B cell (primary cell): ENCODE measurements around the gene ABHD5. TPM values are rescaled to one million over a fixed set of nuclear protein-coding genes. Genes with fewer than 3 reads are reported as not detected.

Experiments
- ATAC-seq: fragments of 200-7000 bp; cut with Tn5 transposase; one replicate; pipeline ENCODE4 v1.10.0; 2021; ENCODE audit warnings: low read depth, mild to moderate bottlenecking, moderate number of reproducible peaks, moderate library complexity
- CTCF ChIA-PET: fragments of 350-600 bp; sonication (Branson Sonifier 250); formaldehyde crosslinking; loops from one replicate; lab custom pipeline; 2021; ENCODE audit warnings: antibody characterized with exemption, inconsistent platforms; lab: Charles Lee
- POLR2A ChIA-PET: fragments of 350-600 bp; sonication (Branson Sonifier 250); formaldehyde crosslinking; loops from one replicate; lab custom pipeline; 2021; ENCODE audit warnings: antibody characterized with exemption; lab: Charles Lee
- DNase-seq: peaks from one replicate; pipeline ENCODE4 v3.0.0; 2013
- H2AFZ ChIP-seq: 2 replicates; pipeline ENCODE4 v1.6.1; 2012; ENCODE audit warnings: mild to moderate bottlenecking, low read depth, low read length; ENCODE audit not compliant: insufficient read depth, poor library complexity, severe bottlenecking
- H3K27ac ChIP-seq, 2 donors: 1 replicate in 1 of 2; 2 replicates in 1 of 2; pipeline ENCODE4 v1.5.1; 2012 to 2013; ENCODE audit warnings: low read length in 2 of 2, mild to moderate bottlenecking in 2 of 2, moderate library complexity in 1 of 2
- H3K27me3 ChIP-seq, 4 experiments: fragments of 200-600 bp in 1 of 4; sonication (generic) in 1 of 4; replicated peaks in 1 of 4; 1 replicate in 2 of 4; 2 replicates in 2 of 4; pipeline versions ENCODE4 v1.6.1 to v1.7.0; 2013 to 2016; ENCODE audit warnings: low read length in 3 of 4, mild to moderate bottlenecking in 2 of 4, mixed read lengths in 1 of 4, moderate library complexity in 1 of 4; ENCODE audit not compliant: insufficient read depth in 4 of 4, control insufficient read depth in 3 of 4; ENCODE audit errors: control extremely low read depth in 1 of 4
- H3K36me3 ChIP-seq, 2 experiments: replicated peaks in 1 of 2; 1 replicate in 1 of 2; 2 replicates in 1 of 2; pipeline versions ENCODE4 v1.6.1 to v1.7.1; 2013; ENCODE audit warnings: low read length in 1 of 2; ENCODE audit not compliant: insufficient read depth in 2 of 2, control insufficient read depth in 1 of 2; ENCODE audit errors: control extremely low read depth in 1 of 2, extremely low read depth in 1 of 2
- H3K4me1 ChIP-seq, 2 donors: fragments of 200-600 bp in 1 of 2; sonication (generic) in 1 of 2; 1 replicate in 1 of 2; 2 replicates in 1 of 2; pipeline versions ENCODE4 v1.5.1 to v1.6.1; 2013 to 2017; ENCODE audit warnings: low read length in 2 of 2; ENCODE audit not compliant: control insufficient read depth in 2 of 2, insufficient read depth in 2 of 2
- H3K4me2 ChIP-seq: replicated peaks from 2 replicates; pipeline ENCODE3; 2012; ENCODE audit warnings: mild to moderate bottlenecking, low read depth, low read length; ENCODE audit not compliant: poor library complexity, severe bottlenecking
- H3K4me3 ChIP-seq, 5 experiments: fragments of 200-600 bp in 1 of 5; sonication (generic) in 1 of 5; 1 replicate in 3 of 5; 2 replicates in 2 of 5; pipeline versions ENCODE4 v1.5.1 to v1.7.0; 2011 to 2016; ENCODE audit warnings: low read length in 4 of 5, mild to moderate bottlenecking in 4 of 5, low read depth in 2 of 5, control low read depth in 1 of 5, moderate library complexity in 1 of 5; ENCODE audit not compliant: insufficient read depth in 1 of 5; ENCODE audit errors: control extremely low read depth in 1 of 5, extremely low read depth in 1 of 5
- H3K79me2 ChIP-seq: fragments of 200-600 bp; sonication (generic); one replicate; pipeline ENCODE4 v1.6.0; 2016; ENCODE audit warnings: low read length; ENCODE audit not compliant: control insufficient read depth, insufficient read depth
- H3K9ac ChIP-seq: fragments of 200-600 bp; sonication (generic); 2 replicates; pipeline ENCODE4 v1.6.1; 2017; ENCODE audit warnings: mild to moderate bottlenecking, low read length, moderate library complexity
- H3K9me3 ChIP-seq, 3 donors: one replicate each; pipeline versions ENCODE4 v1.6.1 to v1.7.1; 2013; ENCODE audit warnings: low read length in 2 of 3; ENCODE audit not compliant: control insufficient read depth in 2 of 3, insufficient read depth in 1 of 3; ENCODE audit errors: control extremely low read depth in 1 of 3
- H4K20me1 ChIP-seq: 2 replicates; pipeline ENCODE4 v1.6.0; 2012; ENCODE audit warnings: mild to moderate bottlenecking, low read length; ENCODE audit not compliant: insufficient read depth, control insufficient read depth, poor library complexity, severe bottlenecking
- H3K27ac Mint-ChIP-seq: one replicate; pipeline ENCODE4 v1.8.0; 2021; ENCODE audit warnings: mixed read lengths
- H3K27me3 Mint-ChIP-seq: one replicate; pipeline ENCODE4 v1.8.0; 2021; ENCODE audit warnings: mixed read lengths
- H3K4me1 Mint-ChIP-seq: one replicate; pipeline ENCODE4 v1.8.0; 2021; ENCODE audit warnings: mixed read lengths
- H3K4me3 Mint-ChIP-seq: one replicate; pipeline ENCODE4 v1.8.0; 2021; ENCODE audit warnings: mixed read lengths
- H3K9me3 Mint-ChIP-seq: one replicate; pipeline ENCODE4 v1.8.0; 2022; ENCODE audit warnings: mixed read lengths; ENCODE audit not compliant: insufficient read depth
- CTCF ChIP-seq: fragments of 200-600 bp; IDR thresholded peaks from one replicate; pipeline ENCODE4 v1.8.0; 2022; ENCODE audit warnings: antibody characterized with exemption, mild to moderate bottlenecking
- EZH2 ChIP-seq: IDR thresholded peaks from 2 replicates; pipeline ENCODE4 v1.6.1; 2012; ENCODE audit warnings: borderline replicate concordance, low read depth, mild to moderate bottlenecking, moderate library complexity, low read length; ENCODE audit not compliant: insufficient read depth, poor library complexity, severe bottlenecking
- WGBS: methylation state at CpG from one replicate; pipeline ENCODE4 v1.1.5; 2013; ENCODE audit warnings: missing lambda C conversion rate; ENCODE audit not compliant: insufficient coverage; 5-methylcytosine and 5-hydroxymethylcytosine counted together
- intact Hi-C: fragments of 100-400 bp; cut with micrococcal nuclease; formaldehyde crosslinking; loops from one replicate; pipeline ENCODE4 v1.10.0; 2022
- polyA plus RNA-seq: library from polyadenylated mRNA; depleted of rRNA; stranded (reverse); fragments of >200 nt; gene quantifications from 2 replicates; pipeline ENCODE4 v1.2.3, GENCODE V29; 2012
- total RNA-seq, 2 donors: library from RNA; stranded (reverse); fragments of 120-200 nt in 1 of 2; gene quantifications; 1 replicate in 1 of 2; 2 replicates in 1 of 2; pipeline versions ENCODE4 v1.2.3 to v1.2.4, GENCODE V29; 2013 to 2022

The ABHD5 gene
- total and polyA plus RNA-seq, 2 donors (not counting 1 experiment from before 2014, with no cell fraction given): 4.7 to 12.1 TPM

- TF ChIP-seq CTCF (no peak), EZH2 (no peak)
- Mint-ChIP-seq H3K4me3 (no peak overlapping the region), H3K27ac (no peak overlapping the region), H3K4me1 (no peaks in the 10 kb centered on the region), H3K27me3 (peaks cover 27% of the 10 kb centered on the region), H3K9me3 (peaks cover 7% of the 10 kb centered on the region)
- WGBS: 90% methylated on average over 3 of the region's 5 CpGs
- Histone ChIP-seq H3K79me2 (no peaks in the 10 kb centered on the region), H3K27ac (no peak overlapping the region), H3K4me3 (no peak overlapping the region), H3K4me2 (no peak overlapping the region), H3K27me3 (peaks cover 0 to 4% (median 2%) of the 10 kb centered on the region in 4 experiments), H3K4me1 (no peaks in the 10 kb centered on the region), H2AFZ (no peak overlapping the region), H3K9ac (no peak overlapping the region), H3K9me3 (peaks cover 0 to 7% (median 3%) of the 10 kb centered on the region in 3 donors), H4K20me1 (no peaks in the 10 kb centered on the region), H3K36me3 (no peaks in the 10 kb centered on the region)
- ChIA-PET CTCF (no interaction called here), POLR2A (no interaction called here)
- DNase-seq: no peak
- no peak for ATAC-seq
- intact Hi-C loops: no loop called here
These were observed 57.9 kb downstream of the ABHD5 start for GRCh38 chr3:43748645-43749044.

- no peaks in the 10 kb centered on the region for H3K36me3 ChIP-seq
- no peak overlapping the region for H3K9ac ChIP-seq
- no peak overlapping the region for H3K4me3 Mint-ChIP-seq
- CTCF ChIA-PET: no interaction called here
- no peak overlapping the region for H2AFZ ChIP-seq
- TF ChIP-seq EZH2: no peak
- TF ChIP-seq CTCF: no peak
- DNase-seq (no peak), ATAC-seq (no peak)
- POLR2A ChIA-PET: no interaction called here
- no peak overlapping the region for H3K4me2 ChIP-seq
- no peaks in the 10 kb centered on the region for H3K79me2 ChIP-seq
- H3K27ac ChIP-seq: no peak overlapping the region
- H4K20me1 ChIP-seq: no peaks in the 10 kb centered on the region
- no peaks in the 10 kb centered on the region for H3K4me1 Mint-ChIP-seq
- no peak overlapping the region for H3K4me3 ChIP-seq
- intact Hi-C loops: no loop called here
- no peak overlapping the region for H3K27ac Mint-ChIP-seq
- H3K27me3 Mint-ChIP-seq: peaks cover 27% of the 10 kb centered on the region
- H3K27me3 ChIP-seq: peaks cover 0 to 5% (median 0%) of the 10 kb centered on the region in 4 experiments
- no peaks in the 10 kb centered on the region for H3K9me3 Mint-ChIP-seq
- no peaks in the 10 kb centered on the region for H3K4me1 ChIP-seq
- H3K9me3 ChIP-seq: no peaks in the 10 kb centered on the region
- 94% methylated on average over 2 of the region's 3 CpGs for WGBS
These were observed 62.2 kb downstream of the ABHD5 start for GRCh38 chr3:43752905-43753304.
